Epithelial cell of umbilical artery (primary cell): ENCODE measurements around the gene FBN1. TPM values are rescaled to one million over a fixed set of nuclear protein-coding genes. Genes with fewer than 3 reads are reported as not detected.

Experiments used
- total RNA-seq: library from RNA; depleted of rRNA; stranded (reverse); fragments of >200 nt; gene quantifications from 2 replicates; pipeline ENCODE4 v1.2.3, GENCODE V29; 2014

Gene FBN1
- 57.8 and 82.2 TPM in 2 replicates for total RNA-seq

GRCh38 chr15:48645558-48646330 lies at the start of gene FBN1:
TSS of gene FBN1 (minus strand) at chr15:48645709. CDS start at chr15:48644769, 940 bp downstream.

Other genes with a start within 250 kb of the FBN1 start
- gene CEP152, start 165.4 kb upstream of the FBN1 start, total RNA-seq = 8.4 and 8.8 TPM in 2 replicates
- gene EID1, start 232.4 kb upstream of the FBN1 start, total RNA-seq = 331 and 581 TPM in 2 replicates